GM18861 (cell line): ENCODE measurements around the gene PSD2.

Experiments used
- ATAC-seq: cut with Tn5 transposase; IDR thresholded peaks from one replicate; pipeline ENCODE4 v1.9.1; 2021; ENCODE audit not compliant: unreplicated experiment

Gene PSD2

DNA sequence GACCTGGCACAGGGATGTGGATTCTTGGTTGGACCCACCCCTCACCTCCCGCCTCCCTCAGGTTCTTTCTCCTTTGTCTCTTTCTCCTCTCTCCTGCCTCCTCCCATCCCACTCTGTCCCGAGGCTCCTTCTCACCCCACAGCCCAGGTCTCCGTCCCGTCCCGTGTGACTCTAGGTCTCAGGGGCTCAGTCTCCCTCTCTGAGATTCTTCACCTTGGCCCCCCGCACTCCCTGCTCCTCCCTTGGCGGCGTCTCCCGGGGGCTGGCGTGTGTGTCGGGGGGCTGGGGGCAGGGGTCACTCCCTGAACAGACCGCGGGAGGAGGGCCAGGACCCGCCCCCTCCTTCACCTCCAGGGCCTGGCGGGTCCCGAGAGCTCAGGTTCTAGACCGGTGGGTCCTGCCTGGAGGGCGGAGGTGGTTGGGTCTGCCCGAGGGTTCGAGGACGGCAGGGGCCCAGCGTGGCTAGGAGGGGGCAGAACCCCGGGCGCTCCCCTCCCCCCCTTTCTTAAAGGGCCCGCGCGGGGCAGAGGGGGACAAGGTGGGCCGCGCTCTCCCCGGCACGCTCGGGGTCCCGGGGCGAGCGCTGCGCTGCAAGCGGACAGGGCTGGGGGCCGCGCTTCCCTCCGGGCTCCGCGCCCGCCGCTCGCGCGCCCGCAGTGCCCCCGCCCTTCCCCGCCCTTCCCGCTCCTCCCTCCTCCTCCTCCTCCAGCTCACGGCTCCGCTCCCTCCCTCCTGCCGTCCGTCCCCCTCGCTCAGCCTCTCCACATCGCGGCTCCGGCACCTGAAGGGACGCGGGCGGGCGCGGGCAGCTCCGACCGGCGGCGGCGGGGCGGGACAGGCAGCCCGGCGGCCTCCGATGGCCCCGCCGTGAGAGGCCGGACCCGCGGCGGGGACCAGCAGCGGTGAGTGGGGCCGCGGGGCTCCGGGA lies at the start of gene PSD2:
Gene PSD2, plus strand, starts transcription at position 735 of the 928 bp plus-strand sequence. CDS start 13,633 bp downstream, outside the sequence.
- ATAC-seq, result no peak

DNA sequence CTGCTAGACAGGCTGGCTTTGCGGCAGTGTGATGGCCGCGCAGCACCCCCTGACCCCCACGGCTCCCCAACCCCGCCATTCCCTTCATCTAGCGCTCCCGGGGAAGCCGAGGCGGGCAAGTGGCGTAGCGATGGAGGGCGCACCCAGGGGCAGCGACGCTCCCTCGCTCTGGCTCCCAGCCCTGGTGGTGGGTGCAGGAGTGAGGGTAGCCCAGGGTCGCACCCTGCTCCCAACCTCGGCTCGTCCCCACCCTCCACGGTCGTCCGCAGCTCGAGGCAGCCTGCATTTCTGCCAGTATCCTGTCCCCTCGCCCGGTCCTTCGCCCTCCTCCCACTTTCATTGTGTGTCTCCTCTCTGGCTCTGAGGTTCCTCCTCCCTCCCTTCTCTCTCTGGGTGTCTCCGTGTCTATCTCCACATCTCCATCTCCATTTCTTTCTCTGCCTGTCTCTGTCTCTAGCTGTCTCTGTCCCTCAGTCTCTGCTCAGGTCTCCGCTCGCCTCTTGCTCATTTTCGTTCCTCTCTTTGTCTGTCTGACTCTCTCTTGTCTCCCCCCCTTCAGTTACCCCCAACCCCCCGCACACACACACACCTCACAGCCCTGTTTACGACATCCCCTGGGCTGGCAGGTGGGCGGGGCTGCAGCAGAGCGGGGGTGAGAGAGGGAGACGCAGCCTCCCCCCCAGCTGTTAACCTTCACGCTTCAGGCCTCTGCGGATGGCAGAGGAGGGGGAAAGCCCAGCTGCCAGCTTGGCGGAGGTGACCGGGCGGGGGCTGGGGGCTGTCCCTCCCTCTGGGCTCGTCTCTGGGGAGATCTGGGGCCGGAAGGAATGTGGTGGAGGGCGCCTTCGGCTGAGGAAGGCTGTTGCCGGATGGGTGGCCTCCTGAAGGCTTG lies 48.7 kb upstream of the PSD2 start:
- ATAC-seq, result peak; percentile 33

- ATAC-seq, result peak; percentile 15
Observed at GRCh38 chr5:139747583-139748504, 47.8 kb upstream of the PSD2 start.

DNA sequence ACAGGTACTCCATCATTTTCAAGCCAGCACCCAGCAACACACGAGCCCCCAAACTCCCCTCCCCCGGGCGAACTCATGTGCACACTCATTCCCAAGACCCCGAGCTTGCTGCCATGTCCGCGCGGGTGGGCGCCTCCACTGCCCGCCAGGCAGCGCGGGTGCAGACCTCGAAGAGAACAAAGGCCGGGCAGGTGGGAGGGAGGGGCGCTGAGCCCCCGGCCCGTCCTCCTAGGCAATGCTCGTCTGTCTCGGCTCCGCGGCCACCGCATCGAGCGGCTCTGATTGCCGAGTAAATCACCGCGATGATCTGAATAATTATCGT lies 47.1 kb upstream of the PSD2 start:
- no peak for ATAC-seq

DNA sequence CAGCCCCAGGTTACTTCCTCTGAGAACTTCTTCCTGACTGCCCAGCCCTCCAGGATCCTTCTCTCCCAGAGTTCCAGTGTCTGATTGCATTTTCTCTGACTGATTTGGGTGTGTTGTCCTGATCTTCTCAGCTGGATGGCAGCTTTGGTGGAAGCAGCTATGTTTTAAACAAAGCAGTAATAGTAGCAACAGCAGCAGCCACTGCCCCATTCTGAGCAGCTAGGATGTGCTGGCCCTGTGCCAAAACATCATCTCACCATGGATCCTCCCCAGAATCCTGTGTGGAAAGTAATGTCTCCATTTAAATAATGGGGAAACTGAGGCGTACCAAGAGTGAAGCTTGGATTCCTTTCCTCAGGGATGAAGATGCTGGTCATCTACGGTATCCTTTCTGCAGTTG lies 46.4 kb upstream of the PSD2 start:
- ATAC-seq, result no peak

GRCh38 chr5:139751236-139751635 lies 44.4 kb upstream of the PSD2 start:
- ATAC-seq, result no peak

DNA sequence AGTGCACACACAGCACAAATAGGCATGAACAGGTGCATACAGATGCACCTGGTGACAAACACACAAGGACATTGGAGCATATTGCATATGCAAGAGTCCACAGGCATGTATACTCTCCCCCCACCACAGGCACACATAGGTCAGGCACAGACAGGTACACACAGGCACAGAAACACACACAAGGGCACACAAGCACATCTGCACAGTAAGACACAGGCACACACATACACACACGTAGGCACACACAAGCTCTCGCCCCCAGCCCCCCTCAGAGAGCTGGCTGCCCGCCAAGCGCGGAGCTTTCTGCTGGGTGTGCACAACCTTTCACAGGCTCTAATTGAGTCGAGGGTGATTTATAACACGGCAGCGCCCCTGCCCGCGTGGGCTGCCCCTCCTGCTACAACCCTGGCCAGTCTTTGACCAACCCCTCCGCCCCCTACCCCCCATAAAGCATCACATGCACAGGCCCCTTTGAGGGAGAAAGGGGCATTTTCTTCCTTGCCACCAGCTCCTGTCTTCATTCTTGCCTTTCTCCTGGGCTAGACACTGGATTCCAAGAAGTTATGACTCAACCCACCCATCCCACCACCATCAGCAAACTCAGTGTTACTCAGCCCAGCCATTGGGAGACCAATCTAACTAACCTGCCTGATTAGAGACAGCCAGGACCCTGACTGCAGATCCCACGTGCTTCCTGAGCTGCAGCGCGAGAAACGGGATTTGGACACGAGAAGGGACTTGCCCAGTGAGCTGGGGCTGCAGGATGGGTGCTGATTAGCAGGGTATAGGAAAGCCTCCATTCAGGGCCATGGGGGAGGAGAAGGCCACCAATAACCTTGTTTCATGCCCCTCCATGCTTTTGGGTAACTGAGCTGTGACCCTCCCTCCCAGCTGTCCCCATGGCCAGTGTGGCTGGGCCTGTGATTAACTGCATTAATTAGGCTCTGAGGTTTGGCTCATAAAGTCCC lies 42.8 kb upstream of the PSD2 start:
- ATAC-seq, result no peak

- ATAC-seq, result no peak
Observed at GRCh38 chr5:139755892-139756671, 39.5 kb upstream of the PSD2 start.

DNA sequence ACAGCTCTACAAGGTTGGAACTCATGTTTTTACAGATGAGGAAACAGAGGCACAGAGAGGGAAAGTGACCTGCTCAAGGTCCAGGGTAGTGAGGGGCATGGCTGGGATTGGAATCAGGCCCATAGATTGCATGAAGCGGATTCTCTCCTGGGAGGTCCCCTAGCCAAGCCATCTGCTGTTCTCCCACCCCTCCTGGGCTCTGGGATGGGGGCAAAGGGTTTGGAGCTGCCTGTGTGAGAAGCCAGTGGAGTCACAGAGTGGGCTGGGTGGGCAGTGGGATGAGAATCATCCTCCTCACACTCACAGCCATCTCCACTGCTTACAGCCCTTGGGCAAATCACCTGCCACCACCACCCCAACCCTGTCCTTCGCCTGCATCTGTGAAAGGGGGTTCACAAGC lies 38.6 kb upstream of the PSD2 start:
- no peak for ATAC-seq

DNA sequence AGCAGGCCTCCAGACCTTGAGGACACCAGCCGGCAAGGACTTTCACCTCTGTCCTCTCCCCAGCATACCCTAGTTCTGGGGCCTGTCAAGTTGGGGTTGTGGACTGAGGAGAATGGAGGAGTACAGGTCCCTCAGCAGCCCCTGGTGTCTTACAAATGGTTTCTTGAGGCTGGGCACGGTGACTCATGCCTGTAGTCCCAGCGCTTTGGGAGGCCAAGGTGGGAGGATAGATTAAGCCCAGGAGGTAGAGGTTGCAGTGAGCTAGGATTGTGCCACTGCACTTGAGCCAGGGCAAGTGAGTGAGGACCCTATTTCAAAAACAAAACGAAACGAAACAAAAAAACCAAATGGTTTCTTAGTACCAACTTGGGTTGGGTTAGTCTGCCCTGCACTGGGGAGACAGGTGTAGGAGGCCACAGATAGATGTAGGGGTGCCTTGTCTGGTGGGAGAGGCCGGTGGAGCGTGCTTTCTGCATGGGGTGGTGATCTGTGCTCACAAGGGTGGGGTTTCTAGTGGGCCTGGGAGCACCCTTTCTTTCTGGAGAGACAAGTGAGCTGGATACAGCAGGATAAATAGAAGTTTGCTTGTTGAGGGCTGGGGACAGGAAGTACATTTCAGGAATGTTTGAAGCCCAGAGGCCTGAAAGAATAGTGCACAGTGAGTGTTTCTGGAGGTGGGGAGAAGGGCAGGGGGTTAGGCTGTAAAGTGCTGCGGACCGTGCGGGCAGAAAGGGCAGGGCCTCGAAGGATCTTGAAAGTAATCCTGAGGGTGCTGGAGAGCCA lies 37.7 kb upstream of the PSD2 start:
- no peak for ATAC-seq

- ATAC-seq, result no peak
Observed at GRCh38 chr5:139758510-139759075, 37.0 kb upstream of the PSD2 start.

GRCh38 chr5:139759219-139759721 lies 36.3 kb upstream of the PSD2 start:
- ATAC-seq, result no peak

GRCh38 chr5:139760066-139761056 lies 35.2 kb upstream of the PSD2 start:
- ATAC-seq, result no peak

GRCh38 chr5:139761057-139761450 lies 34.6 kb upstream of the PSD2 start:
- ATAC-seq, result no peak

- no peak for ATAC-seq
Observed at GRCh38 chr5:139761501-139761900, 34.1 kb upstream of the PSD2 start.

- no peak for ATAC-seq
Observed at GRCh38 chr5:139762615-139763170, 32.9 kb upstream of the PSD2 start.
